Adrenal gland (tissue), 5 donors: Measurements from ENCODE around the gene GNG11.

Source experiments
- POLR2A ChIP-seq, 2 donors: fragments of 450-650 bp; IDR thresholded peaks; one replicate each; pipeline ENCODE4 v1.6.1; 2017; ENCODE audit warnings: antibody characterized with exemption in 2 of 2, mild to moderate bottlenecking in 2 of 2, moderate library complexity in 1 of 2
- TF ChIP-seq, protein P1 (sequence below), 6 experiments: fragments of 450-650 bp in 4 of 6; fragments of 200-600 bp in 2 of 6; sonication (generic) in 1 of 6; IDR thresholded peaks; 1 replicate in 5 of 6; 2 replicates in 1 of 6; pipeline versions ENCODE4 v1.5.1 to v1.8.0; 2016 to 2021; ENCODE audit warnings: antibody characterized with exemption in 6 of 6, mild to moderate bottlenecking in 2 of 6, moderate library complexity in 1 of 6
- donor health status: DM: no; HTN: no; CAD: no.

DNA sequence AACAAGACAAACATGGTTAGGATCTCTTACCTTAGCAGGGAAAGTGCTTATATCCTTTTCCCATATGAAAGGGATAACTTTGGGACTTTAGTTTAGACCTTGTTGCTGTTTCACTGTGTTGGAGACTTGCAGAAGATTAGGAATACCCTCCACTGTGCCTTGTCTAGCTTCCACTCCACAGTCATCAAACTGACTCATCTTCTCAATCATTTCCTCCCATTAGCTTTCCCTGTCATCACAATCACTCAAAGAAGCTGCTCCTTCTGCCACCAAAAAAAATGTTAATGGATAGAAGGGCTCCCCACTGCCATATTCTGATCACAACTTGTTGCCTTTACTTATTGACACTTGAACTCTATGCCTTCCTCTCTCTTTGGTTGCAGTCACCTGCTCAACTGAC is 16.8 kb downstream of the GNG11 start:
- TF ChIP-seq POLR2A (IDR thresholded peaks at IDR 0.05), result no peak
- TF ChIP-seq, protein P1, sequence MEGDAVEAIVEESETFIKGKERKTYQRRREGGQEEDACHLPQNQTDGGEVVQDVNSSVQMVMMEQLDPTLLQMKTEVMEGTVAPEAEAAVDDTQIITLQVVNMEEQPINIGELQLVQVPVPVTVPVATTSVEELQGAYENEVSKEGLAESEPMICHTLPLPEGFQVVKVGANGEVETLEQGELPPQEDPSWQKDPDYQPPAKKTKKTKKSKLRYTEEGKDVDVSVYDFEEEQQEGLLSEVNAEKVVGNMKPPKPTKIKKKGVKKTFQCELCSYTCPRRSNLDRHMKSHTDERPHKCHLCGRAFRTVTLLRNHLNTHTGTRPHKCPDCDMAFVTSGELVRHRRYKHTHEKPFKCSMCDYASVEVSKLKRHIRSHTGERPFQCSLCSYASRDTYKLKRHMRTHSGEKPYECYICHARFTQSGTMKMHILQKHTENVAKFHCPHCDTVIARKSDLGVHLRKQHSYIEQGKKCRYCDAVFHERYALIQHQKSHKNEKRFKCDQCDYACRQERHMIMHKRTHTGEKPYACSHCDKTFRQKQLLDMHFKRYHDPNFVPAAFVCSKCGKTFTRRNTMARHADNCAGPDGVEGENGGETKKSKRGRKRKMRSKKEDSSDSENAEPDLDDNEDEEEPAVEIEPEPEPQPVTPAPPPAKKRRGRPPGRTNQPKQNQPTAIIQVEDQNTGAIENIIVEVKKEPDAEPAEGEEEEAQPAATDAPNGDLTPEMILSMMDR (IDR thresholded peaks at IDR 0.05), result no peak
